Suprapubic skin (tissue), 4 donors: ENCODE results near the gene IL23R. TPM values are rescaled to one million over a fixed set of nuclear protein-coding genes. Genes with fewer than 3 reads are reported as not detected.

ENCODE experiments used
- DNase-seq, 2 donors: peaks; one replicate each; pipeline ENCODE4 v3.0.0-alpha.2; 2019; ENCODE audit warnings: low spot score in 2 of 2
- H3K27ac ChIP-seq: fragments of 200-600 bp; sonication (generic); one replicate; pipeline ENCODE4 v1.5.1; 2019
- H3K27me3 ChIP-seq: fragments of 200-600 bp; sonication (generic); one replicate; pipeline ENCODE4 v1.5.1; 2019
- H3K36me3 ChIP-seq: fragments of 200-600 bp; sonication (generic); one replicate; pipeline ENCODE4 v1.5.1; 2019
- H3K4me1 ChIP-seq: fragments of 200-600 bp; sonication (generic); one replicate; pipeline ENCODE4 v1.5.1; 2019
- H3K4me3 ChIP-seq: fragments of 200-600 bp; sonication (generic); one replicate; pipeline ENCODE4 v1.5.1; 2019; ENCODE audit warnings: mild to moderate bottlenecking
- H3K9me3 ChIP-seq: fragments of 200-600 bp; sonication (generic); one replicate; pipeline ENCODE4 v1.5.1; 2019
- EP300 ChIP-seq: sonication (generic); formaldehyde crosslinking; IDR thresholded peaks from one replicate; pipeline ENCODE4 v1.6.1; 2017; ENCODE audit warnings: antibody characterized with exemption
- POLR2A ChIP-seq, 2 donors: fragments of 450-650 bp; IDR thresholded peaks; one replicate each; pipeline ENCODE4 v1.6.1; 2017; ENCODE audit warnings: antibody characterized with exemption in 2 of 2, mild to moderate bottlenecking in 2 of 2, moderate library complexity in 2 of 2
- POLR2AphosphoS5 ChIP-seq, 3 donors: sonication (generic); formaldehyde crosslinking; IDR thresholded peaks; one replicate each; pipeline ENCODE4 v1.6.1; 2017; ENCODE audit warnings: antibody characterized with exemption in 3 of 3
- WGBS: methylation state at CpG from one replicate; pipeline ENCODE4 v1.1.5; 2018; 5-methylcytosine and 5-hydroxymethylcytosine counted together
- total RNA-seq, 4 donors: library from RNA; depleted of rRNA; stranded (reverse); fragments of >200 nt; gene quantifications; one replicate each; pipeline ENCODE4 v1.1.0, GENCODE V29; 2016
- TF ChIP-seq, protein P1 (sequence below), 2 donors: fragments of 200-600 bp in 1 of 2; fragments of 450-650 bp in 1 of 2; sonication (generic) in 1 of 2; IDR thresholded peaks; one replicate each; pipeline ENCODE4 v1.5.1; 2016 to 2019; ENCODE audit warnings: antibody characterized with exemption in 2 of 2, mild to moderate bottlenecking in 1 of 2, moderate library complexity in 1 of 2

The IL23R gene
- total RNA-seq, 4 donors from 2014 or later = not detected

DNA sequence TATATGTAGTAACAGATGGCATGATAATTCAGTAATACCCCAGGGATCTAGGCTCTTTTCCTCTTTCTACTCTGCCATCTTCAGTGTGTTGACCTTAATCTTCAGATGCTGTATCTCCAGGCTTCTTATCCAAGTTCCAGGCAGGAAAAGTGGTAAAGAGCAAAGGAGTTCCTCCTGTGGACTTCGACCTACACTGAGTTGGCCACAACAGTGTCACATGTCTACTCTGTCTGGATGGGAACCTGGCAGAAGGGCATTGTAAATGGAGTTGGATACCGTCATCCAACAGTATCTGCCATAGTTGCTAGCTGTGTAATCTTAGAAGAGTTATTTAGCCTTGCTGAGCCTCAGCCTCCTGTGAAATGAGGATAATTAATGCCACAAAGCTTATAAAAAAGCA is 21.9 kb downstream of the IL23R start:
- Histone ChIP-seq H3K9me3 (no peaks in the 10 kb centered on the region), H3K36me3 (no peaks in the 10 kb centered on the region), H3K4me3 (no peak overlapping the region), H3K27ac (no peak overlapping the region), H3K27me3 (no peaks in the 10 kb centered on the region), H3K4me1 (no peaks in the 10 kb centered on the region)
- DNase-seq = no peak
- WGBS = 89% methylated on average over 2 of the region's 2 CpGs
- TF ChIP-seq POLR2AphosphoS5 (IDR thresholded peaks at IDR 0.05) (no peak), EP300 (no peak), POLR2A (IDR thresholded peaks at IDR 0.05) (no peak)
- TF ChIP-seq, protein P1, sequence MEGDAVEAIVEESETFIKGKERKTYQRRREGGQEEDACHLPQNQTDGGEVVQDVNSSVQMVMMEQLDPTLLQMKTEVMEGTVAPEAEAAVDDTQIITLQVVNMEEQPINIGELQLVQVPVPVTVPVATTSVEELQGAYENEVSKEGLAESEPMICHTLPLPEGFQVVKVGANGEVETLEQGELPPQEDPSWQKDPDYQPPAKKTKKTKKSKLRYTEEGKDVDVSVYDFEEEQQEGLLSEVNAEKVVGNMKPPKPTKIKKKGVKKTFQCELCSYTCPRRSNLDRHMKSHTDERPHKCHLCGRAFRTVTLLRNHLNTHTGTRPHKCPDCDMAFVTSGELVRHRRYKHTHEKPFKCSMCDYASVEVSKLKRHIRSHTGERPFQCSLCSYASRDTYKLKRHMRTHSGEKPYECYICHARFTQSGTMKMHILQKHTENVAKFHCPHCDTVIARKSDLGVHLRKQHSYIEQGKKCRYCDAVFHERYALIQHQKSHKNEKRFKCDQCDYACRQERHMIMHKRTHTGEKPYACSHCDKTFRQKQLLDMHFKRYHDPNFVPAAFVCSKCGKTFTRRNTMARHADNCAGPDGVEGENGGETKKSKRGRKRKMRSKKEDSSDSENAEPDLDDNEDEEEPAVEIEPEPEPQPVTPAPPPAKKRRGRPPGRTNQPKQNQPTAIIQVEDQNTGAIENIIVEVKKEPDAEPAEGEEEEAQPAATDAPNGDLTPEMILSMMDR (IDR thresholded peaks at IDR 0.05) = no peak

DNA sequence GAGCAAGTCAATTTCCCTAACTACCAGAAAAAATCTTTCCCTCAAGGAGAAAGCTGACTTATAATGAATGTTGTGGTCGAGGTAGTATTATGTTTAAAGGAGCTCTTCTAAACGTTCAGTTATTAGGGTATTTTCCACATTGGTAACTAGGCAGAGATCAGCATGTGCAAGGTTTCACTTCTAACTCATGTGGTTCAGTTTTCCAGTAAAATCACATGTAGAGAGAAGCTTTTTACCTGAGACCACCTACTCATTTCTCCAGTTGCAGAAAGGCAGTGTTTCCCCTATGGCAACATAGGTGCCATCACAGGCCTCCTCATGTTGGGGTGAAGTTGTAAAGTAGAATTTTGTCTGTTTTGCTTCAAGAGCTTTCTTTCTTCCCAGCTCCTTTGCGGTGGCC is 23.7 kb downstream of the IL23R start:
- Histone ChIP-seq H3K36me3 (no peaks in the 10 kb centered on the region), H3K4me3 (no peak overlapping the region), H3K4me1 (no peaks in the 10 kb centered on the region), H3K27ac (no peak overlapping the region), H3K27me3 (no peaks in the 10 kb centered on the region), H3K9me3 (no peaks in the 10 kb centered on the region)
- 57% methylated on average over 3 of the region's 3 CpGs for WGBS
- TF ChIP-seq POLR2A (IDR thresholded peaks at IDR 0.05) = no peak
- TF ChIP-seq, protein P1 (IDR thresholded peaks at IDR 0.05) = no peak
- TF ChIP-seq POLR2AphosphoS5 (IDR thresholded peaks at IDR 0.05) = no peak
- TF ChIP-seq EP300 = no peak
- DNase-seq = no peak

DNA sequence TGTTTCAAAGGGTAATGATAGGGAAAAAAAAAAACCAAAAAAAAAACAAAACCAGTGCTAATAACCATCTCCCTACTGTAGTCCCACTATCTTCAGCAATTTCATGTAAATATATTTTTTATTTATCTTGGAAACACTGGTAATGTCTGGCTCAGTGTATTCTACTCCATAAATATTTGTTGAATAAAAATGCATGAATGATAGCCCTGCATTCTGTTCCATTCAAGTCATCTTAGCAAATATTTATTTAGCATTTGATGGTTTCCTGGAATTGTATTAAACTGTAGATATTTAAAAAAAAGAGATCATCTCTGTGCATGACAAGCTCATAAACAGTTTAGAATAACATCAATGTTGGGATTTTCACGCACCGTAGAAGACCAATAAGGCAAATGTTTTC is 24.2 kb downstream of the IL23R start:
- H3K27ac ChIP-seq = no peak overlapping the region
- TF ChIP-seq EP300 (no peak), POLR2A (IDR thresholded peaks at IDR 0.05) (no peak), POLR2AphosphoS5 (IDR thresholded peaks at IDR 0.05) (no peak)
- TF ChIP-seq, protein P1 (IDR thresholded peaks at IDR 0.05) = no peak
- no peaks in the 10 kb centered on the region for H3K4me1 ChIP-seq
- WGBS = 96% methylated on average over 2 of the region's 2 CpGs
- H3K9me3 ChIP-seq = no peaks in the 10 kb centered on the region
- H3K27me3 ChIP-seq = no peaks in the 10 kb centered on the region
- H3K36me3 ChIP-seq = no peaks in the 10 kb centered on the region
- DNase-seq = no peak
- H3K4me3 ChIP-seq = no peak overlapping the region

DNA sequence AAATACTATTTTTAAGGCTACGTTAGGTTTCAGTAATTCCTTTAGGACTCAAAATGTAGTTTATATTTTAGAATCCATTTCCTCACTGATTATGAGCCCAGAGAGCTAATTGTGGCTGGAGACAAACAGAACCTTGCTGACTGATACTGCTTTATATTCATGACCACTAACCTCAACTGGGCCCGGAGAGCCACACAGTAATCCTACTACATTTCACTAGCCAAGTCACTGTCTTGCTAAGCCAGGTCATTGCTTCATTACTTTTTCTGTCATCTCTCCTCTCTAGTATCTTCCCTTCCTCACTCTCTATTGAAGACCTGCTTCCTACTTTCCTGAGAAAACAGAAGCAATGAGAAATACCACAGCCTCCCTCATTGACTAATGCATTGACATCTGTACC is 24.7 kb downstream of the IL23R start:
- WGBS = 90% methylated on average over 2 of the region's 2 CpGs
- Histone ChIP-seq H3K9me3 (no peaks in the 10 kb centered on the region), H3K4me3 (no peak overlapping the region), H3K27me3 (no peaks in the 10 kb centered on the region), H3K4me1 (no peaks in the 10 kb centered on the region), H3K27ac (no peak overlapping the region), H3K36me3 (no peaks in the 10 kb centered on the region)
- no peak for TF ChIP-seq EP300
- no peak for TF ChIP-seq POLR2AphosphoS5 (IDR thresholded peaks at IDR 0.05)
- TF ChIP-seq POLR2A (IDR thresholded peaks at IDR 0.05) = no peak
- TF ChIP-seq, protein P1 (IDR thresholded peaks at IDR 0.05) = no peak
- no peak for DNase-seq

DNA sequence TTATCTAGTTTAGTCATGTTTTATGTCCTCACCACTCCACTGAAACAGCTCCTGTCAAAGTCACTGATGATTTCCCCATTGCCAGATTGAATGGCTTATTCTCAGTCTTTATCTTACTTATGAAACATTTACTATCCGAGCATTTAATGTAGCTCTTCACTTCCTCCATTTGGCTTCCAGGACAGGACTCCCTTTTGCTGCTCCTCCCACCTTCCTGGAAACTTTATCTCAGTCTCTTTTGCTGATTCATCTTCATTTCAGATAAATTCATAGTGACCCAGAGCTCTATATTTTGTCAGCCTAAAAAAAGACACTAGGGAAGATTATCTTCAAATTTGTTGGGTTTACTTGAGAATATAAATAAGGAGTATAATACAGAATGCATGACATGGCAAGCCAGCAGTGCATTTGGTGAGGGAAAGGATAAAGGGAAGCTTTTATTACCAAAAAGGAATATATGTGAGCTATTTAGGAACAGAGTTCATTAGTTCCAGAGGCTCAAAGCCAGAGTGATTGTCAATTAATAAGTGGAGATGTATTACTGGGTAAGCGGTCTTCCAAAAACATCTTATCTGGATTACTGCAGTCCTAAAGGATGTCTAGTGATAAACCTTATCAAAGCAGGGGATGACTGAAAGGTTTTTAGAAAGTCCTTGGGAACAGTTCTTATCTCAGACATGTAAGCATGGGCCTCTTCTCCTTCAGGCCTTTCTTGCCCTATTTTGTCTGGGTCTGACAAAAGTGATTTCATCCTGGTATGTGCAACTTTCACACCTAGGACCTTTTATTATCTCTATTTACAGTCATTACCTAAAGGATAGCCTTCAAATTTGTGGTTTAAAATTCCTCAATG is 25.6 kb downstream of the IL23R start:
- no peaks in the 10 kb centered on the region for H3K36me3 ChIP-seq
- TF ChIP-seq POLR2A (IDR thresholded peaks at IDR 0.05) (no peak), POLR2AphosphoS5 (IDR thresholded peaks at IDR 0.05) (no peak), EP300 (no peak)
- no peak overlapping the region for H3K27ac ChIP-seq
- WGBS = 73% methylated on average over 2 of the region's 2 CpGs
- H3K9me3 ChIP-seq = no peaks in the 10 kb centered on the region
- H3K4me3 ChIP-seq = no peak overlapping the region
- H3K27me3 ChIP-seq = no peaks in the 10 kb centered on the region
- H3K4me1 ChIP-seq = no peaks in the 10 kb centered on the region
- DNase-seq = no peak
